ENCODE measurements around the gene FSCN2.
"Not testable (repeated sequence)": the region's sequence is repeated elsewhere in the genome, so short reads cannot be mapped to it uniquely, and the experiment has no call there.

Gene FSCN2

DNA sequence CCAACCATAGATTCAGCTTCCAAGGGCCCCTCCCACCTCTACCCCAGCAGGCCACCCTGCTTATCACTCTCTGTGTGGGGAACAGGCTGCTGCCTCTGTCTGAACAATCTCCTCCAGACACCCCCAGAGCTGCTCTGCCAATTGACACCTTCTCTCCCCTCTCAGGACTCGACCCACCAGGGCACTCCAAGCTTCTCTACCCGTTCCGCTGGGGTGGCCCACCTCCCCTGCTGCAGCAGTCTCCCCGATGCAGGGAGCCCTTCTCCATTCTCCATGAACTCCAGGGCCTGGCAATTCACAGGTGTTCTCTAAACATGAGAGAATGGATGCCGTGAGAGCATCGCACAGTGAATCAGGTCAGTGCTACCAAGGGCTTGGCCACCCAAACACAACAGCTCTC lies 52.3 kb downstream of the FSCN2 start:
- TF ChIP-seq, protein P1, sequence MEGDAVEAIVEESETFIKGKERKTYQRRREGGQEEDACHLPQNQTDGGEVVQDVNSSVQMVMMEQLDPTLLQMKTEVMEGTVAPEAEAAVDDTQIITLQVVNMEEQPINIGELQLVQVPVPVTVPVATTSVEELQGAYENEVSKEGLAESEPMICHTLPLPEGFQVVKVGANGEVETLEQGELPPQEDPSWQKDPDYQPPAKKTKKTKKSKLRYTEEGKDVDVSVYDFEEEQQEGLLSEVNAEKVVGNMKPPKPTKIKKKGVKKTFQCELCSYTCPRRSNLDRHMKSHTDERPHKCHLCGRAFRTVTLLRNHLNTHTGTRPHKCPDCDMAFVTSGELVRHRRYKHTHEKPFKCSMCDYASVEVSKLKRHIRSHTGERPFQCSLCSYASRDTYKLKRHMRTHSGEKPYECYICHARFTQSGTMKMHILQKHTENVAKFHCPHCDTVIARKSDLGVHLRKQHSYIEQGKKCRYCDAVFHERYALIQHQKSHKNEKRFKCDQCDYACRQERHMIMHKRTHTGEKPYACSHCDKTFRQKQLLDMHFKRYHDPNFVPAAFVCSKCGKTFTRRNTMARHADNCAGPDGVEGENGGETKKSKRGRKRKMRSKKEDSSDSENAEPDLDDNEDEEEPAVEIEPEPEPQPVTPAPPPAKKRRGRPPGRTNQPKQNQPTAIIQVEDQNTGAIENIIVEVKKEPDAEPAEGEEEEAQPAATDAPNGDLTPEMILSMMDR (IDR thresholded peaks at IDR 0.05): no peak
- Histone ChIP-seq H3K4me3 (no peak overlapping the region), H3K36me3 (peaks cover 36 to 73% (median 40%) of the 10 kb centered on the region in 3 donors), H3K27ac (no peak overlapping the region), H3K27me3 (no peaks in the 10 kb centered on the region), H3K9me3 (no peaks in the 10 kb centered on the region), H3K4me1 (peaks cover 5 to 28% (median 24%) of the 10 kb centered on the region in 4 donors)
- intact Hi-C loops (cut with DNase I; ENCODE audit: low total_unique reads): loop anchor here (10.0 kb wide), 1 partner anchor 456 kb away; no protein-coding TSS in a partner anchor
- no peak for DNase-seq

DNA sequence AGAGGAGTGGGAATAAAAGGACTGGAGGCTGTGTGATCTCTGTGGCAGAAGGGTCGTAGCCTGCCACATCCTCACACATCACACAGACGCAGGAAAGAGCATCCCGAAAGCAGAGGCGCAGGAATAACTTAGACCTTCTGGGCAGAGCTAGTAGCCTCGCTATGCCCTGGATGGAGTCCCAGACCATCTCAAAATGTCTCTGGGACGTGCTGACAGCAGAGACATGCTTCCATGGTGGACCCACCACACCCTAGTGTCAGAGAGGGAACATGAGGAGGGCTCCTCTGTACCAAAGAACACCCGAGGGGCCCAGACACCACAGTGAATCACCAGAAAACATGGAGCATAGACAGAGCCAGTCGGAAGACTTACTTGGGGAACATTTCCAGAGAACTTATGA lies 53.6 kb downstream of the FSCN2 start:
- no peak for DNase-seq
- H3K27ac ChIP-seq: no peak overlapping the region
- intact Hi-C loops (cut with DNase I; ENCODE audit: low total_unique reads): loop anchor here (10.0 kb wide), 1 partner anchor 457 kb away; no protein-coding TSS in a partner anchor

DNA sequence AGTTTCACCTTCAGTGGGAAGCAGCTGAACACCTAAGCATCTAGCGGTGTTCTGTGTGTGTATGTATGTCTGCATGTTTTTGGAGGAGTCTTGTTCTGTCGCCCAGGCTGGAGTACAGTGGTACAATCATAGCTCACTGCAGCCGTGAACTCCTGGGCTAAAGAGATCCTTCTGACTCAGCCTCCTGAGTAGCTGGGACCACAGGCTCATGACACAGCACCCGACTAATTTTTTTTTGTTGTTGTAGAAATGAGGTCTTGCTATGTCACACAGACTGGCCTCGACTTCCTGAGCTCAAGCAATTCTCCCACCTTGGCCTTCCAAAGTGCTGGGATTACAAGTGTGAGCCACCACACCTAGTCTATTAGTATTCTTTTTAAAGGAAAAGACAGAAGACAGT lies 54.2 kb downstream of the FSCN2 start:
- Histone ChIP-seq H3K36me3 (peaks cover 54 to 90% (median 59%) of the 10 kb centered on the region in 3 donors), H3K27me3 (no peaks in the 10 kb centered on the region), H3K4me1 (peaks cover 5 to 10% (median 9%) of the 10 kb centered on the region in 4 donors), H3K9me3 (no peaks in the 10 kb centered on the region), H3K4me3 (no peak overlapping the region), H3K27ac (no peak overlapping the region)
- no peak for DNase-seq
- TF ChIP-seq, protein P1 (IDR thresholded peaks at IDR 0.05): no peak
- intact Hi-C loops (cut with DNase I; ENCODE audit: low total_unique reads): loop anchor here (10.0 kb wide), 1 partner anchor 458 kb away; no protein-coding TSS in a partner anchor

More for the DNA sequence above, 53.6 kb downstream of the FSCN2 start:
- TF ChIP-seq, protein P1 (IDR thresholded peaks at IDR 0.05): no peak
- no peak overlapping the region for H3K4me3 ChIP-seq
- peaks cover 5 to 16% (median 15%) of the 10 kb centered on the region in 4 donors for H3K4me1 ChIP-seq
- peaks cover 49 to 84% (median 53%) of the 10 kb centered on the region in 3 donors for H3K36me3 ChIP-seq
- no peaks in the 10 kb centered on the region for H3K27me3 ChIP-seq
- H3K9me3 ChIP-seq: no peaks in the 10 kb centered on the region

DNA sequence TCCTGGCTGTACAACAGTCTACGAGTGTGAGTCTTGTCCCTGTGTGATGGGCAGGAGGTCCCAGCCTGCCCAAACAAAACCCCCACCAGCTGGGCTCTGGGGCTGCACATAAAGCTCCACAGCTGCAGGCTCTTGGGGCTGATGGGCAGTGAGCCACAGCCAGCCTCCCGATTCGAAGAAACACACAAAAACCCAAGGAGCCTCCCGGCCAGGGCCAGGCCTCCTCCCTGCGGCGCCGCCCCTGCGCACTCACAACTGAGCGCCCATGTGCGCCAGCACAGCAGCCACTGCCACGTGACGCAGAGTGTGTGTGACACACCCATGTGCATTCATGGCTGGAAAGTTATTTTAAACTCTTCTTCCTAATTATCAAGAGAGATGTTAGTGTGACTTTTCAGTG lies 54.6 kb downstream of the FSCN2 start:
- Histone ChIP-seq H3K27ac (no peak overlapping the region), H3K9me3 (no peaks in the 10 kb centered on the region), H3K27me3 (no peaks in the 10 kb centered on the region), H3K4me3 (no peak overlapping the region), H3K36me3 (peaks cover 55 to 92% (median 61%) of the 10 kb centered on the region in 3 donors), H3K4me1 (peaks cover 4 to 6% (median 5%) of the 10 kb centered on the region in 4 donors)
- DNase-seq: no peak
- TF ChIP-seq, protein P1 (IDR thresholded peaks at IDR 0.05): no peak
- intact Hi-C loops (cut with DNase I; ENCODE audit: low total_unique reads): loop anchor here (10.0 kb wide), 1 partner anchor 458 kb away; no protein-coding TSS in a partner anchor

DNA sequence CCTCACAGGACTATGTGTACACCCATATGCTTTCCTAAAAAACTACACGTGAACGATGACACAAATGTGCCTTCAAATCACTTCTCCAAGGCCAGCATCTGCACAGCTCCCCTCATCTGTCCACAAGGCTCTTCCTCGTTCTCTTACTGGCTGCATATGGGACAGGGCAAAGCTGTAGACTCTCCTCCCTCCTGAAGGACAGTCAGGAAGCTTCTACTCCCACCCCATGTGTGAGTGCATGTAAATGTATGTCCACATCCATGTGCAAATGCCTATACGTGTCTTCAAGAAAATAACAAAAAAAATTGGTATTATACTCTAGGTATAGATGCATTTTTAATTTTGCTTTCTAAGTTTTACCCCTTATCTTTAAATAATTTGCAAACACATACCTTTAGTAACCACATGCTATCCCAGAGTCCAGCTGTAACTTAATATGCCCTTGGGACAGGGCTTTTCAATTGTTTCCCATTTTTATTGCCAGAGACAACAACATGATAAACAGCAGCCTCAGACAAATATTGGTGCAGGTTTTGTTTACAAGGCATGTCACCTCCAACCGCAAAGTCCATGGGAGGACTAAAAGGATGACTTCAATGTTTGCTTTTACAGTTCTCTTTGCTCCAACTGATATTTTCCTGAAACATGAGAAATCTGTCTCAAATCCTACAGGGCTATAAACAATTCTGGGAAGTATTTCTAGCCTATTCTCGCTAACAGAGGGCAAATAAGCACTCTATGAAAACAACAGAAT lies 55.6 kb downstream of the FSCN2 start:
- no peak for DNase-seq
- H3K27ac ChIP-seq: no peak overlapping the region
- no peak overlapping the region for H3K4me3 ChIP-seq
- H3K36me3 ChIP-seq: peaks cover 65 to 95% (median 71%) of the 10 kb centered on the region in 3 donors
- no peaks in the 10 kb centered on the region for H3K27me3 ChIP-seq
- H3K9me3 ChIP-seq: no peaks in the 10 kb centered on the region
- TF ChIP-seq, protein P1 (IDR thresholded peaks at IDR 0.05): no peak
- intact Hi-C loops (cut with DNase I; ENCODE audit: low total_unique reads): loop anchor here (10.0 kb wide), 1 partner anchor 459 kb away; no protein-coding TSS in a partner anchor
- H3K4me1 ChIP-seq: no peaks in the 10 kb centered on the region

DNA sequence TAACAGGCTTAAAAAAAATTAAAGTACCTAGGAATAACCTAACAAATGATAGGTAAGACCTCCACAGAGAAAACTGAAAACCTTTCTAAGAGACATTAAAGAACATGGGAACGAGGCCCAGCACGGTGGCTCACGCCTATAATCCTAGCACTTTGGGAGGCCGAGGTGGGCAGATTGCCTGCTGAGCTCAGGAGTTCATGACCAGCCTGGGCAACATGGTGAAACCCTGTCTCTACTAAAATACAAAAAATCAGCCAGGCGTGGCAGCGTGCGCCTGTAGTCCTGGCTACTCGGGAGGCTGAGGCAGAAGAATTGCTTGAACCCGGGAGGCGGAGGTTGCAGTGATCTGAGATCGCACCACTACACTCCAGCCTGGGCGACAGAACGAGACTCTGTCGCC lies 56.6 kb downstream of the FSCN2 start:
- not testable (repeated sequence) for H3K9me3 ChIP-seq, H3K27me3 ChIP-seq, H3K4me1 ChIP-seq, H3K27ac ChIP-seq, DNase-seq, H3K4me3 ChIP-seq
- intact Hi-C loops (cut with DNase I; ENCODE audit: low total_unique reads): loop anchor here (10.0 kb wide), 1 partner anchor 460 kb away; no protein-coding TSS in a partner anchor
- H3K36me3 ChIP-seq: peaks cover 75 to 95% (median 78%) of the 10 kb centered on the region in 3 donors
